Liver (tissue), 9 donors: Measurements from ENCODE around the gene UGT1A5. TPM values are rescaled to one million over a fixed set of nuclear protein-coding genes. Genes with fewer than 3 reads are reported as not detected.

ENCODE experiments used
- DNase-seq: peaks from one replicate; pipeline ENCODE4 v3.0.0-alpha.2; 2017; ENCODE audit warnings: low spot score
- H3K27ac ChIP-seq, 2 donors: one replicate each; pipeline ENCODE4 v1.7.0; 2013; ENCODE audit warnings: inconsistent platforms in 2 of 2, low read length in 2 of 2, control low read depth in 1 of 2, low read depth in 1 of 2, mild to moderate bottlenecking in 1 of 2
- H3K27me3 ChIP-seq, 4 donors: one replicate each; pipeline versions ENCODE4 v1.6.1 to v1.7.0; 2013; ENCODE audit warnings: low read length in 3 of 4, inconsistent platforms in 1 of 4, mild to moderate bottlenecking in 1 of 4, moderate library complexity in 1 of 4; ENCODE audit not compliant: control insufficient read depth in 4 of 4, insufficient read depth in 4 of 4
- H3K36me3 ChIP-seq, 4 donors: one replicate each; pipeline versions ENCODE4 v1.6.1 to v1.7.0; 2013; ENCODE audit warnings: low read length in 3 of 4, mild to moderate bottlenecking in 3 of 4, low read depth in 1 of 4, moderate library complexity in 1 of 4; ENCODE audit not compliant: control insufficient read depth in 4 of 4, insufficient read depth in 3 of 4
- H3K4me1 ChIP-seq, 4 donors: one replicate each; pipeline versions ENCODE4 v1.6.1 to v1.7.0; 2013; ENCODE audit warnings: low read length in 3 of 4, mild to moderate bottlenecking in 3 of 4, moderate library complexity in 1 of 4; ENCODE audit not compliant: control insufficient read depth in 4 of 4, insufficient read depth in 4 of 4
- H3K4me3 ChIP-seq, 3 donors: one replicate each; pipeline versions ENCODE4 v1.6.1 to v1.7.0; 2013; ENCODE audit warnings: low read length in 3 of 3, control low read depth in 1 of 3, low read depth in 1 of 3, mild to moderate bottlenecking in 1 of 3
- H3K9ac ChIP-seq, 2 donors: one replicate each; pipeline ENCODE4 v1.7.0; 2013; ENCODE audit warnings: low read length in 2 of 2, mild to moderate bottlenecking in 2 of 2, moderate library complexity in 2 of 2, control low read depth in 1 of 2, low read depth in 1 of 2
- H3K9me3 ChIP-seq, 4 donors: one replicate each; pipeline versions ENCODE4 v1.6.1 to v1.7.0; 2013; ENCODE audit warnings: low read length in 3 of 4; ENCODE audit not compliant: control insufficient read depth in 4 of 4
- ATF3 ChIP-seq: IDR thresholded peaks from 2 replicates; pipeline ENCODE4 v1.6.1; 2016; ENCODE audit warnings: antibody characterized with exemption
- EGR1 ChIP-seq, 2 donors: IDR thresholded peaks; 2 replicates each; pipeline ENCODE4 v1.6.1; 2016 to 2018; ENCODE audit warnings: antibody characterized with exemption in 2 of 2, low read depth in 2 of 2
- FOXA1 ChIP-seq: IDR thresholded peaks from 2 replicates; pipeline ENCODE4 v1.6.1; 2016; ENCODE audit warnings: antibody characterized with exemption
- FOXA2 ChIP-seq: IDR thresholded peaks from 2 replicates; pipeline ENCODE4 v1.6.1; 2016; ENCODE audit warnings: antibody characterized with exemption
- GABPA ChIP-seq, 2 donors: IDR thresholded peaks in 1 of 2; conservative IDR thresholded peaks in 1 of 2; 2 replicates each; pipeline ENCODE4 v1.6.1; 2016; ENCODE audit warnings: antibody characterized with exemption in 2 of 2, mild to moderate bottlenecking in 1 of 2, moderate library complexity in 1 of 2
- HNF4A ChIP-seq, 2 donors: conservative IDR thresholded peaks; 2 replicates each; pipeline ENCODE4 v1.6.1; 2016; ENCODE audit warnings: antibody characterized with exemption in 2 of 2, mild to moderate bottlenecking in 2 of 2
- HNF4G ChIP-seq: IDR thresholded peaks from 2 replicates; pipeline ENCODE4 v1.6.1; 2016; ENCODE audit warnings: antibody characterized with exemption
- JUND ChIP-seq, 2 donors: IDR thresholded peaks; 2 replicates each; pipeline ENCODE4 v1.6.1; 2016; ENCODE audit warnings: antibody characterized with exemption in 2 of 2
- MAX ChIP-seq: IDR thresholded peaks from 2 replicates; pipeline ENCODE4 v1.6.1; 2016; ENCODE audit warnings: antibody characterized with exemption
- NR2F2 ChIP-seq: IDR thresholded peaks from 2 replicates; pipeline ENCODE4 v1.6.1; 2016; ENCODE audit warnings: antibody characterized with exemption
- RAD21 ChIP-seq, 2 donors: IDR thresholded peaks; 2 replicates each; pipeline ENCODE4 v1.6.1; 2016; ENCODE audit warnings: antibody characterized with exemption in 2 of 2, mild to moderate bottlenecking in 2 of 2
- REST ChIP-seq: IDR thresholded peaks from 2 replicates; pipeline ENCODE4 v1.6.1; 2016; ENCODE audit warnings: antibody characterized with exemption, mild to moderate bottlenecking
- RXRA ChIP-seq, 2 donors: IDR thresholded peaks; 2 replicates each; pipeline ENCODE4 v1.6.1; 2017 to 2018; ENCODE audit warnings: antibody characterized with exemption in 2 of 2, mild to moderate bottlenecking in 1 of 2
- SP1 ChIP-seq: IDR thresholded peaks from 2 replicates; pipeline ENCODE4 v1.6.1; 2018; ENCODE audit warnings: antibody characterized with exemption, mild to moderate bottlenecking
- TAF1 ChIP-seq: conservative IDR thresholded peaks from 2 replicates; pipeline ENCODE4 v1.6.1; 2016; ENCODE audit warnings: antibody characterized with exemption, mild to moderate bottlenecking
- YY1 ChIP-seq: IDR thresholded peaks from 2 replicates; pipeline ENCODE4 v1.6.1; 2016; ENCODE audit warnings: antibody characterized with exemption, mild to moderate bottlenecking
- WGBS: extraction: QIAGEN DNeasy Blood & Tissue Kit; methylation state at CpG from one replicate; pipeline ENCODE4 v1.1.7; 2013; 5-methylcytosine and 5-hydroxymethylcytosine counted together
- polyA plus RNA-seq, 2 donors: library from polyadenylated mRNA; stranded (reverse) in 1 of 2; unstranded in 1 of 2; fragments of 200-250 nt in 1 of 2; fragments of >200 nt in 1 of 2; fragmentation: Nextera tagmentation in 1 of 2; extraction: Ambion mirVana in 1 of 2; gene quantifications; one replicate each; pipeline versions ENCODE4 v1.2.1 to v1.2.3, GENCODE V29; 2013 to 2015
- total RNA-seq, 2 donors: library from RNA; depleted of rRNA; stranded (reverse); fragments of >200 nt; gene quantifications; one replicate each; pipeline ENCODE4 v1.2.3, GENCODE V29; 2014
- TF ChIP-seq, protein P1 (sequence below): fragments of 150-350 bp; IDR thresholded peaks from 2 replicates; pipeline ENCODE4 v1.5.1; 2017; ENCODE audit warnings: improper control_type of control experiment, low read depth, low read length; ENCODE audit not compliant: missing input control
- TF ChIP-seq, protein P2 (sequence below): IDR thresholded peaks from 2 replicates; pipeline ENCODE4 v1.6.1; 2016; ENCODE audit warnings: antibody characterized with exemption
- donor health status: healthy.
- donor health status: healthy.
- donor health status: healthy.
- donor health status: healthy.
- donor health status: healthy.

The UGT1A5 gene
- total and polyA plus RNA-seq, 4 donors = 0.14 to 1.8 (median 1.6) TPM; not detected in 1

- WGBS = 85% methylated on average over 6 of the region's 6 CpGs
Observed at GRCh38 chr2:233815861-233816260, 103.2 kb downstream of the UGT1A5 start.

DNA sequence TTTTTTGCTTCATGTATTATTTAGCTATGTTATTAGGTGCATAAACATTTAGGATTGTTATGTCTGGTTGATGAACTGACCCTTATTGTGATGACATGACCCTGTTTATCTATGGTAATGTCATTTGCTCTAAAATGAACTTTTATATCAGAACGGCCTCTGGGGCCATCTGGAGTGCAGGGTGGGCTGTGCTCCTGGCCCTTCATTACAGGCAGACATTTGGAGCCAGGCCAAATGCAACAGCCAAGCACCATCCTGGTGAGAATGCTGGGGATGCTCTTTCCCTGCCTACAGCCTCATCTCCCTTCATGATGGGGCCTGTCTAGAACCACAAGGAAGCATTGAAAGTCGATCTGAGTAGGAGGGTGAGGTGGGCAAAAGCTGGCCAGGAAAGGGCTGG, 103.6 kb downstream of the UGT1A5 start:
- WGBS = 78% methylated on average over 2 of the region's 2 CpGs

More at GRCh38 chr2:233815861-233816260, 103.2 kb downstream of the UGT1A5 start:
- Histone ChIP-seq H3K27me3 (no peaks in the 10 kb centered on the region), H3K9ac (no peak overlapping the region), H3K4me3 (no peak overlapping the region), H3K4me1 (peaks cover 0 to 9% (median 4%) of the 10 kb centered on the region in 4 donors), H3K9me3 (no peaks in the 10 kb centered on the region), H3K27ac (no peak overlapping the region), H3K36me3 (no peaks in the 10 kb centered on the region)
- TF ChIP-seq FOXA2 (no peak), JUND (IDR thresholded peaks at IDR 0.05) (no peak), HNF4A (conservative IDR thresholded peaks at IDR 0.05) (no peak), RAD21 (IDR thresholded peaks at IDR 0.05) (no peak), NR2F2 (no peak), YY1 (no peak), EGR1 (IDR thresholded peaks at IDR 0.05; ENCODE audit: low read depth in 2 of 2) (no peak)
- TF ChIP-seq, protein P1, sequence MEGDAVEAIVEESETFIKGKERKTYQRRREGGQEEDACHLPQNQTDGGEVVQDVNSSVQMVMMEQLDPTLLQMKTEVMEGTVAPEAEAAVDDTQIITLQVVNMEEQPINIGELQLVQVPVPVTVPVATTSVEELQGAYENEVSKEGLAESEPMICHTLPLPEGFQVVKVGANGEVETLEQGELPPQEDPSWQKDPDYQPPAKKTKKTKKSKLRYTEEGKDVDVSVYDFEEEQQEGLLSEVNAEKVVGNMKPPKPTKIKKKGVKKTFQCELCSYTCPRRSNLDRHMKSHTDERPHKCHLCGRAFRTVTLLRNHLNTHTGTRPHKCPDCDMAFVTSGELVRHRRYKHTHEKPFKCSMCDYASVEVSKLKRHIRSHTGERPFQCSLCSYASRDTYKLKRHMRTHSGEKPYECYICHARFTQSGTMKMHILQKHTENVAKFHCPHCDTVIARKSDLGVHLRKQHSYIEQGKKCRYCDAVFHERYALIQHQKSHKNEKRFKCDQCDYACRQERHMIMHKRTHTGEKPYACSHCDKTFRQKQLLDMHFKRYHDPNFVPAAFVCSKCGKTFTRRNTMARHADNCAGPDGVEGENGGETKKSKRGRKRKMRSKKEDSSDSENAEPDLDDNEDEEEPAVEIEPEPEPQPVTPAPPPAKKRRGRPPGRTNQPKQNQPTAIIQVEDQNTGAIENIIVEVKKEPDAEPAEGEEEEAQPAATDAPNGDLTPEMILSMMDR = no peak
- DNase-seq = no peak

GRCh38 chr2:233816771-233817170, 104.1 kb downstream of the UGT1A5 start:
- Histone ChIP-seq H3K9me3 (no peaks in the 10 kb centered on the region), H3K4me1 (peaks cover 2 to 15% (median 7%) of the 10 kb centered on the region in 4 donors), H3K27me3 (no peaks in the 10 kb centered on the region), H3K27ac (no peak overlapping the region), H3K9ac (no peak overlapping the region), H3K36me3 (no peaks in the 10 kb centered on the region), H3K4me3 (no peak overlapping the region)
- no peak for TF ChIP-seq SP1
- no peak for TF ChIP-seq MAX
- TF ChIP-seq YY1 = no peak
- TF ChIP-seq, protein P1 = no peak
- no peak for TF ChIP-seq EGR1 (IDR thresholded peaks at IDR 0.05; ENCODE audit: low read depth in 2 of 2)
- TF ChIP-seq FOXA1 = no peak
- TF ChIP-seq ATF3 = no peak
- TF ChIP-seq REST = no peak
- no peak for TF ChIP-seq TAF1
- TF ChIP-seq NR2F2 = no peak
- no peak for TF ChIP-seq HNF4A (conservative IDR thresholded peaks at IDR 0.05)
- TF ChIP-seq JUND (IDR thresholded peaks at IDR 0.05) = no peak
- TF ChIP-seq RAD21 (IDR thresholded peaks at IDR 0.05) = no peak
- no peak for TF ChIP-seq FOXA2
- no peak for TF ChIP-seq HNF4G
- TF ChIP-seq, protein P2, sequence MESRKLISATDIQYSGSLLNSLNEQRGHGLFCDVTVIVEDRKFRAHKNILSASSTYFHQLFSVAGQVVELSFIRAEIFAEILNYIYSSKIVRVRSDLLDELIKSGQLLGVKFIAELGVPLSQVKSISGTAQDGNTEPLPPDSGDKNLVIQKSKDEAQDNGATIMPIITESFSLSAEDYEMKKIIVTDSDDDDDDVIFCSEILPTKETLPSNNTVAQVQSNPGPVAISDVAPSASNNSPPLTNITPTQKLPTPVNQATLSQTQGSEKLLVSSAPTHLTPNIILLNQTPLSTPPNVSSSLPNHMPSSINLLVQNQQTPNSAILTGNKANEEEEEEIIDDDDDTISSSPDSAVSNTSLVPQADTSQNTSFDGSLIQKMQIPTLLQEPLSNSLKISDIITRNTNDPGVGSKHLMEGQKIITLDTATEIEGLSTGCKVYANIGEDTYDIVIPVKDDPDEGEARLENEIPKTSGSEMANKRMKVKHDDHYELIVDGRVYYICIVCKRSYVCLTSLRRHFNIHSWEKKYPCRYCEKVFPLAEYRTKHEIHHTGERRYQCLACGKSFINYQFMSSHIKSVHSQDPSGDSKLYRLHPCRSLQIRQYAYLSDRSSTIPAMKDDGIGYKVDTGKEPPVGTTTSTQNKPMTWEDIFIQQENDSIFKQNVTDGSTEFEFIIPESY = no peak
- no peak for TF ChIP-seq RXRA (IDR thresholded peaks at IDR 0.05)
- TF ChIP-seq GABPA (IDR thresholded peaks at IDR 0.05 in 1 of 2, conservative IDR thresholded peaks at IDR 0.05 in 1 of 2) = no peak
- DNase-seq = no peak
- WGBS = 94% methylated on average over 4 of the region's 4 CpGs

More for the DNA sequence above, 103.6 kb downstream of the UGT1A5 start:
- no peak for DNase-seq
- Histone ChIP-seq H3K27ac (no peak overlapping the region), H3K36me3 (no peaks in the 10 kb centered on the region), H3K9ac (no peak overlapping the region), H3K4me3 (no peak overlapping the region), H3K27me3 (no peaks in the 10 kb centered on the region), H3K4me1 (peaks cover 0 to 11% (median 4%) of the 10 kb centered on the region in 4 donors), H3K9me3 (no peaks in the 10 kb centered on the region)
- TF ChIP-seq FOXA1 (no peak), RXRA (IDR thresholded peaks at IDR 0.05) (no peak), YY1 (no peak)
